HG02588 (cell line): ENCODE data around the gene ADGRG4.
"Not testable (repeated sequence)": the region's sequence is repeated elsewhere in the genome, so short reads cannot be mapped to it uniquely, and the experiment has no call there.

Source experiments
- ATAC-seq: cut with Tn5 transposase; IDR thresholded peaks from one replicate; pipeline ENCODE4 v1.9.1; 2021; ENCODE audit warnings: mild to moderate bottlenecking, moderate library complexity; ENCODE audit not compliant: unreplicated experiment

ADGRG4 gene

DNA sequence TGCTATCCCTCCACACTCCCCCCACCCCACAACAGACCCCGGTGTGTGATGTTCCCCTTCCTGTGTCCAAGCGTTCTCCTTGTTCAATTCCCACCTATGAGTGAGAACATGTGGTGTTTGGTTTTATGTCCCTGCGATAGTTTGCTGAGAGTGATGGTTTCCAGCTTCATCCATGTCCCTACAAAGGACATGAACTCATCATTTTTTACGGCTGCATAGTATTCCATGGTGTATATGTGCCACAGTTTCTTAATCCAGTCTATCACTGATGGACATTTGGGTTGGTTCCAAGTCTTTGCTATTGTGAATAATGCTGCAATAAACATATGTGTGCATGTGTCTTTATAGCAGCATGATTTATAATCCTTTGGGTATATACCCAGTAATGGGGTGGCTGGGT, at the start of gene ADGRG4:
TSS of gene ADGRG4 (plus strand) at position 243 of the 400 bp plus-strand sequence. CDS start 7,815 bp downstream, outside the sequence.
- not testable (repeated sequence) for ATAC-seq

GRCh38 chrX:136251041-136251991, 49.4 kb upstream of the ADGRG4 start, which contains the start of gene MAP7D3:
TSS of gene MAP7D3 (minus strand) at chrX:136251400. CDS start at chrX:136251358, 42 bp downstream.
- peak; percentile 91 for ATAC-seq

DNA sequence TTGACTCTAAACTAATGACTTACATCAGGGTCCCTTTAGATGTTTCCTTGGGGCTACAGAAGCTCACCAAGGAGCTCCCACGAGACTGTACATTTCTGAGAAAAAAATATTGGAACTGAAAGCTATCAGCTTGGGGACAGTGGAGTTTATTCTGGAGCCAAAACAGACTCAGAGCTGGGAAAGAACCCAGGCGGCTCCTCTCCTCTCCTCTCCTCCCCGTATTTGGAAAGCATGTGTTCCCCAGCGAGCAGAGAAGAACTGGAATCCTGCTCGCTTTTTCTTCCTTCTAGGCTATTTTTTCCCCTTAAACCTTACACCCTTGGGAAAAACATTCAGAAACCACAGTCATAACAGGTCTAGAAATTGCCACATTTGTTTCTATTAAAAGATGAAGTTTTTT, 45.2 kb upstream of the ADGRG4 start:
- no peak for ATAC-seq

DNA sequence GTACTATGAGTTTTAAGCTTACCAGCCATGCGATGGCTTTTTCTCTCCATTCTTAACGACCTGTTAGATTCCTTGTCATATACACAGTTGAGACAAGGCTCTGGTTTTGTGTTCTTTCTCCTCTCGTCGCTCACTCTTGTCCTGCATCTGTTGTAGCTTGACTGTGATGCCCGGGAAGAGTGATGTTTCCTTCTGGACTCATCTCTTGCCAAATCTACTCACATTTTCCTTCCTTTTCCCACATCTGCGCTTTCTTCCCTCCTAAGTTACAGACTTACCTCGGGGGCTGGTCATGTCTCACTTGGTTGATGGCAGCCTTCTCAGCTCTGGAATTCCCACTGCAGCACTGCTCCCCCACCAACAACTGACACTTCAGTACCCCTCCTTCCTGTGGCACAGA, 44.7 kb upstream of the ADGRG4 start:
- no peak for ATAC-seq

- no peak for ATAC-seq
These were observed 41.8 kb upstream of the ADGRG4 start for GRCh38 chrX:136258951-136259350.

- no peak for ATAC-seq
These were observed 41.2 kb upstream of the ADGRG4 start for GRCh38 chrX:136259543-136259942.

DNA sequence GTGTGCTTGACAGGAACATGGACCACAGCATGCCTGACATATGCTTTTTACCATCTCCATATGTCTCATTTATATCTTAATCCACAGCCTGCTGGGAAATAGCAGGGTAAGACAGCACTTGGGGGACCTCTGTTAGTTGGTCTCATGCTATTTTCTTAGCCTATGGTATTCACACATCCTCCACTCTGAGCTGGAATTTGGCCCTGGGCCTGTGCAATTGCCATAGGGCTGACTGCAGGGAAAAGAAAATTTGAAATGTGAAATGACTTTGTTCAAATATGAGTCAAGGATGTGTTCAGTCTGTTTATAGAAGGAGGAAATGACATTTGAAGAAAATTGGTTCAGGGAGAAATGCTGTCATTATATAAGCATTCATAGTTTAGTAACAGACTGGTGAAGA, 40.0 kb upstream of the ADGRG4 start:
- no peak for ATAC-seq

GRCh38 chrX:136261321-136261720, 39.4 kb upstream of the ADGRG4 start:
- no peak for ATAC-seq

GRCh38 chrX:136262243-136262642, 38.5 kb upstream of the ADGRG4 start:
- no peak for ATAC-seq

DNA sequence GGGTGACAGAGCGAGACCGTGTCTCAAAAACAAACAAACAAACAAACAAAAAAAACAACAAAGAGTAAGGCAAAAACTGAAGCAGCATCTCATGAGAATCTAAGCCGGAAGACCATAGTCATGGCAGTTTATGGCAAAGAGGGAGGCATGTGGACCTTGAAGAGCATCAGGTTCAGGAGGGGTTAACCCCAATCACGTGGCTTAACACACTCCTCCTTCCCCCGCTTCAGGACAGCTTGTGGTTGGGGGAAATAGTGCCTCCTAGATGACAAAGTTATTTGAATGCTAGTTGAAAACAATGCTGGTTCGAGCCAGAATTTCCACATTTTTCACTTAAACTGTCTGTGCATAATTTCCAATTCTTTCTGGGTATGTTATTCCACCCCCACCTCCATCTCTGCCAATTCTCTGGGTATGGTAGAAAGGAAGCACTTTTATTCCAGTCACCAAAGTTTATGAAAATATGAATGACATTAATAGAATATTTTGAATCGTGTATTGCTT, 37.9 kb upstream of the ADGRG4 start:
- ATAC-seq, result no peak

GRCh38 chrX:136266828-136267227, 33.9 kb upstream of the ADGRG4 start:
- no peak for ATAC-seq

- ATAC-seq, result no peak
These were observed 32.4 kb upstream of the ADGRG4 start for GRCh38 chrX:136268051-136269048.

GRCh38 chrX:136269921-136270320, 30.8 kb upstream of the ADGRG4 start:
- no peak for ATAC-seq

DNA sequence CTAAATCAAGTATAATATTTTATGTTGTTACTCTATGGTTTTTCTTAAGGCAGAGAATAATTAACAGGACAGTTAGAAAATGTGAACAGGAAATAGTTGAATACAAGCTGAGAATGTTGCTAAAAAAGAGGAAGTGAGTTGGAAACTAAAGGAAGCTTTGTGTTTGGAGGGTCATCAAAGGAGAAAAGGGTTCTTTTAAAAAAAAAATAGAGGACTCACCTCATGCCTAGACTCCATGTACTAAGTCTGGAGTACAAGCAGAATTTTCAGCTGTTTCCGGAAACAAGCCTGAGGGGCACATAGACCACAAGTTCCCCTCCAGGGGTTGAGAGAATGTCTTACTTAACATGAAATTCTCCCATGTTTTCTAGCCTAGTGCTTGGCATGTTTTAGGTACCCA, 29.5 kb upstream of the ADGRG4 start:
- ATAC-seq, result no peak

DNA sequence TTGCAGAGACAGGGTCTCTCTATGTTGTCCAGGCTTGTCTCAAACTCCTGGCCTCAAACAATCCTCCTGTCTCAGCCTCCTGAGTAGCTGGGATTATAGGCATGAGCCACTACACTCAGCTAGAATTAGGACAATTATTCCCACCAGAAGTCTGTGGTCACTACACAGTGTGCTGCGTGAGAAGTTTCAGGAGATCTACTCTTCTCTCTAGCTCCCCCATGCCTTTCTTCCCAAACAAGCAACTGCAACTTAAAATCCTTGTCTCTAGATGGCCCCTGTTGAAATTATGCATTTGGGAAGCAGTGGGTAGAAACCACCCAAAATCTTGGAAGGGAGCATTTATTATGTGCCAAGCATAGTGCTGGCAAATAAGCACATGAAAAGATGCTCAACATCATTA, 28.4 kb upstream of the ADGRG4 start:
- no peak for ATAC-seq

GRCh38 chrX:136273986-136274385, 26.8 kb upstream of the ADGRG4 start:
- ATAC-seq, result no peak

- ATAC-seq, result no peak
These were observed 25.2 kb upstream of the ADGRG4 start for GRCh38 chrX:136275553-136275952.

GRCh38 chrX:136286375-136286774, 14.4 kb upstream of the ADGRG4 start:
- ATAC-seq, result not testable (repeated sequence)

DNA sequence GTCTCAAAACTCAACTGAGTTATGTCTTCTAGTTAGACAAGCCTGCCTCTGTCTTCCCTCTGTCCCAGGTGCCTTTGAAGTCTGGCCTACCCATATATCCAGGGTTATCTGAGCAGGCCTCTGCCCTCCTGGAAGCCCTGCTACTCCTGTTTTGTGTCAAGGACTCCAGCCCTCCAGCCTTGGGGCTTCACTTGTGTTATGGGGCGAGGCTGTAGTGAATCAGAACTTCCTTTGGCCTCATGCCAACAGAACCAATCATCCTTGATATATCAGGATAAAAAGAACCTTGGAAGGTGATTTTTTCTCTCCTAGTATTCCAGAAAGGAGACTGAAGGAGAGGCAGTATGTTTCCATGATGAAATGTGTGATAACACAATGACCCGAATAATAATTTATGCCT, 8.9 kb upstream of the ADGRG4 start:
- ATAC-seq, result no peak

DNA sequence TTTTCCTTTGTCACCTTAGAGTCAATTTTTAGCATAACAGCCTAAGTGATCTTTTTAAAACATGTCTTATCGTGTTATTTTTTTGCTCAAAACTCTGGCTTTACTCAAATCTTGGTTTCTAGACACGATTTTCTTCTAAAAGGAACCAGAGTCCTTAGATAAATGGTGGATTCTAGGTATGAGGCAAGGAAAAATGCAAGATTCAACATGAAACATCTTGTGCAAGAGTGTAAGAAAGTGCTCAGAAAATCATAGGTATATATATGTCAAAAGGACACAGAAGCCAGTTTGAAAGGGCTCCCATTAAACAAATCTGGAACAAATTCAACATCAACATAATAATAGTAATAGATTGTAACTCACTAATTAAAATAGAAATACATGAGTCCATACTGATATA, 8.1 kb upstream of the ADGRG4 start:
- no peak for ATAC-seq

GRCh38 chrX:136295380-136295779, 5.4 kb upstream of the ADGRG4 start:
- ATAC-seq, result no peak
